Islet of Langerhans (tissue), 1 donor: Measurements from ENCODE around the gene GAS2L3.
"Not testable (repeated sequence)": the region's sequence is repeated elsewhere in the genome, so short reads cannot be mapped to it uniquely, and the experiment has no call there.

ENCODE experiments used
- FAIRE-seq: peaks from one replicate; lab custom pipeline; 2011; peaks lifted over from hg19 to GRCh38; lab: Jason Lieb, UNC

GAS2L3 gene

DNA sequence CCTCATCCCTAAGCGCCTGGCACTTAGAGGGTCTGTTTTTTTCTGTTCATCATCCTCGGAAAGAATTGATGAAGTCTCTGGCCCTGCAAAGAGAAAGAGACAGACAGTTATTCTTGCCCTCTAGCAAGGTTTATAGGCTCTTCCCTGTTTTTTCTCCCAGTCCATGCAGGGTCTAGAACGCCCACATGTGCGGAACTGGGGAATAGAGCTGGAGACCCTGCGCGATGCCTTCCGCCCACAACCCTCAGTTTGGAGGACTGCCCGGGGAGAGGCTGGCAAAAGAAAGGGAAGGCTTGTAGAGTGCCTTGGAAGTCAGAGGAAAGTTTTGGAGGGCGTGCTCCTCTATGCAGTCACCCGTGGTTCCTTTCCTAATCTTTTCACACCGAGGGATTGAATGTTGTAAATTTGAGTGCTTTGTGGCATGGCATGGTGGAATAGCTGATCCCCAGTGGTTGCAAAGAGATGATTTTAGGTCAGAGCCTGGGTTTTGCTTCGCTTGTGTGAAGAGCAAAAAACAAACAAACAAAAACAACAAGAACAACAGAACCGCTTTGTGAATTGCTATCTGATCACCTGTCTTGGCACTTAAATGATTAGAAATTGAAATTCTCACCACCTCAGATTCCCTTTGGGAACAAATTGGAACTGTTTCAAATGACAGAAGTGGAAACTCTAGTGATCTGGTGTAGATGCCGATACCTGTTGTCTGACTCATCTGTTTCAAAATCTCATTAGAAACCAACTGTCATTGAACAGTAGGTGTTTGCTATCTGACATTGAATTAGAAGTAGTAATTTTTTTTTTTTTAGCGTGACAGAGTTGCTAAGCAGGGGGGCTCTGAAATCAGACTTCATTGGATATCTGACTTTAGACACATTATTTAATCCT lies 947 bp downstream of the GAS2L3 start:
- FAIRE-seq: no peak

DNA sequence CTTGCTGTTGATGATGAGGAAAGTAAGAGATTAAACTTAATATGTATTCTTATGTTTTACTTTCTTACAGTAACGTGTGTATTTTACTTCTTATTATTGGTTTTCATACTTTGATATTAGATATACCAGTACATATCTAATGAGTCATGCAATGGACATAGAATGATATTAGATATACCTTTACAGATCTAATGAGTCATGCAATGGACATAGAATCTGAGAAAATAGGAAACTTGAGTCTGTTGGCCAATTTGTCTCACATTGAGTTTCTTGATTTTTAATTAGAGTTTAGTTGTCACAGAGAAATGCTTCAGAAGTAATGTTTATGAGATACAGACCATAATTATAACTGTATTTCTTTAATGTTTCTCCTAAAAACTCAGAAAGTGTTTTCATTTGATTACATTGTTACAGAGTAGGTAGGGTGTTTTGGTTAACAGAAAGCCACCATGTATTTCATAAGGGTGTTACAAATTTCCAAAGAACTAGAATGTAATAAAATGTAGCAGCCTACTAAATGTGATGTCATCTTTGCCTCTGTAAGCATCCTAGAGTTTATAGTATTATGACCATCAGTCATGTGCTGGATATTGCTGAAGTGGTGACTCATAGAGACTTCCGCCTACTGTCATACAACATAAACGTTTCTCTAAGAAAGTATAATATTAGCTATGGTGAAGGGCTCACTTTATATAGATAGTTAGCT lies 3.0 kb downstream of the GAS2L3 start:
- no peak for FAIRE-seq

GRCh38 chr12:100578923-100579322 lies 5.4 kb downstream of the GAS2L3 start:
- no peak for FAIRE-seq

DNA sequence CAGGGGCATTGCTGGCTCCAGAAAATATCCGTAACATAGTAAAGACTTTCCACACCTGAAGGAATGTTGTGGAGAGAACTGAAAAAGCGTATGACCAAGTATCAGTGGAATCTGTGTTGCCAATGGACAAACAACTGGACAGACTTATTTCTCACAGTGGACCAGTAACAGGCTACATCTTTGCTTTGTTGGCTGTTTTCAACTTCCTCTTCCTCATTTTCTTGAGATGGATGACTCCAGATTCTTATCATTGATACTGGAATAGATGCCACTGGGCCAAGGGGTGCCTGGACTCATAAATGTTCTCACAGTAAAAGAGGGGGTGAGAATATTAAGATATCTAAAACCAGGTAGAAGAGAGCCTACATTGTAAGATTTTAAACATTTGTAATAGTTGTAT lies 6.4 kb downstream of the GAS2L3 start:
- FAIRE-seq: no peak

DNA sequence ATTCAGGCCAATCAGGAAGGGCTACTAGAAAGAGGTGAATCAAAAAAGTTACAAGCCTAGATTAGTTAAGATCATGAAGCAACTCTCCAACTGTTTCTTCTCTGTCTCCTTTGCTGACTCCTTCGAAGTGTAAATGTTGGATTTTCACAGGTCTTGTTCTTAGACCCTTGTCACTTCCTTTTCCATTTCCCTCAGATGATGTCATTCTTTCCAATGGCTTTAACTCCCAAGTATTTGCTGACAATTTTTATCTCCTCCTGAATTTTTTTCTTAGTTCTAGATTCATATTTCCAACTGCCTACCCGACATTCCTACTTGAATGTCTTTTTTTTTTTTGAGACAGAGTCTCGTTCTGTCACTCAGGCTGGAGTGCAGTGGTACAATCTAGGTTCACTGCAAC lies 10.8 kb downstream of the GAS2L3 start:
- FAIRE-seq: no peak

DNA sequence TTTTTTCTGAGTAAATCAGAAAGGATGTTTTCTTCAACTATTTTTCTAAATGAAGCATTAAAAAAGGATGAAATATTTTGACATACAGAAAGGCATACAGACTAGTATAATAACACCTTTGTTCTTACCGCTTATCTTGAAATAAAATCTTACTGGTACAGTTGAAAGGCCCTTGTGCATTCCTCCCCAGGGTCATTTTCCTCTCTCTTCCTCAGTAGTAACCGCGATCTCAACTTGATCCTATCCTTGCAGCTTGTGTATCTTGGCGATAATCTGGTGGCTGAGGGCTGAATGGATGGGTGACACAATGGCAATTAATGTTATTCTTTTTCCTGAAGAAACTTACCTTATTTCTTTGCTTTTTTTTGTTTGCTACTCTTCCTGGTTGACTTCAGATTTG lies 18.5 kb downstream of the GAS2L3 start:
- FAIRE-seq: no peak

DNA sequence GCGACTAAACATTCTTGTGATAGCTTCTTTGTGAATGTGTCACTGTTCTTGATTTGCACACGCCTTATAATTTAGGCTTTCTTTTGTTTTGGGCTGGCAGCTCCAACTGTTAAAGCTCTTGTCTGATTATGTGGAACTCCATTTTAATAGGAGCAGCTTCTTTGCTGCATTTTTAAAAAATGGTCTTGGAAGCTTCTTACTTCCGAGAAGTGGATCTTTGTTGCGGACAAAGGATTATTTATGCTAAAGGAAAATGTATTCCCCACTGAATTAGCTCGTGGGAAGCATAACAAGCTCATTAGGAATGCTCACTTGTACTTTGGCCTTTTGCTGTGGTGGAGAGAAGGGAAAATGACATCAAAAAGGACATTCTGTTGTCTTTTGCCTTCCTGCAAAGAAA lies 20.0 kb downstream of the GAS2L3 start:
- no peak for FAIRE-seq

DNA sequence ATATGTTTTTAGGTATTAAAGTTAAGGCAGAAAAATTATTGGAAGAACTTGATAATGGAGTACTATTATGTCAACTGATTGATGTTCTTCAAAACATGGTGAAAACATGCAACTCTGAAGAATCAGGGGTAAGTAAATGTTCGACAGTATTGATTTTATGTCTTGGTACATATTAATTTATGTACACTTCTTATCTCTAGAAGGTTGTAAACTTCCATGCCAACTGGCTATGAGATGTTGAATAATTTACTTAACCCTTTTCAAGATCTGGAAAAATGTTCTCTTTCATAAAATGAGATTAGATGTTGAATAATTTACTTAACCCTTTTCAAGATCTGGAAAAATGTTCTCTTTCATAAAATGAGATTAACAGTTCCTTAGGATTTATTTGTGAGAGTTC lies 28.1 kb downstream of the GAS2L3 start:
- peak; percentile 91 for FAIRE-seq

DNA sequence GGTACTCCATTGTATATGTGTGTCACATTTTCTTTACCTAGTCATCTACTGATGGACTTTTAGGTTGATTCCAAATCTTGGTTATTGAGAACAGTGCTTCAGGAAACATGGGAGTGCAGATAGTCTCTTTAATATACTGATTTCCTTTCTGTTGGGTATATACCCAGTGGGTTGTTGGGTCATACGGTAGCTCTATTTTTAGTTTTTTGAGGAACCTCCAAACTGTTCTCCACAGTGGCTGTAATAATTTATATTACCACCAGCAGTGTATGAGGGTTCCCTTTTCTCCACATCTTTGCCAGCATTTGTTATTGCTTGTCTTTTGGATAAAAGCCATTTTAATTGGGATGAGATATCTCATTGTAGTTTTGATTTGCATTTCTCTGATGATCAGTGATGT lies 29.5 kb downstream of the GAS2L3 start:
- FAIRE-seq: not testable (repeated sequence)

GRCh38 chr12:100608776-100609175 lies 35.3 kb downstream of the GAS2L3 start:
- no peak for FAIRE-seq

- FAIRE-seq: no peak
These were observed 37.4 kb downstream of the GAS2L3 start for GRCh38 chr12:100610666-100611430.

DNA sequence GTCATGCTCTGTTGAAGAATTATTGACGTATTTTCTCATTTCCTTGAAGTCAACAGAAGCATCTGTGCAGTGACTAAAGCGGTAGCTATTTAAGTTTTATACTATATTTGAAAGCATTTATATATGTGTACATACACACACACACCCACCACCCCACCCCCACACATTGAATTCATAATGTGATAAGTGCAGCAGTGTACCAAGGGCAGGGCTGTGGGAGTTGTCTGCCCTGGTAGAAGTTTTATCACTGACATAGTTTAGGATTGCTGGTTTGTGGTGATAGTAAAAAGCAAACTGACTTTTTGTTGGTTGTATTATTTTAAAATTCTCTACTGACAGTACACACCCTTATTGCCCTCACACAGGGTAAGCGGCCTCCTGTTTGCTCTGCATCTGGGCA lies 39.1 kb downstream of the GAS2L3 start:
- no peak for FAIRE-seq

DNA sequence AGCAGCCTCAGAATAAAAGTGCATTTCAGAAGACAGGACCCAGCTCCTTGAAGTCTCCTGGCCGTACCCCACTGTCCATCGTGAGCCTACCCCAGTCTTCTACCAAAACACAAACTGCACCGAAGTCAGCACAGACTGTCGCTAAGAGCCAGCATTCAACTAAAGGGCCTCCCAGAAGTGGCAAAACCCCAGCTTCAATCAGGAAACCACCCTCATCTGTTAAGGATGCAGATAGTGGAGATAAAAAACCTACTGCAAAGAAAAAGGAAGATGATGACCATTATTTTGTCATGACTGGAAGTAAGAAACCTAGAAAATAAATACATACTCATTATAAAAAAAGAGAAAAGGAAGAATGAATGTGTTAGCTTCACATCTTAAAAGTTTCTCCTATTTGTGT lies 51.1 kb downstream of the GAS2L3 start:
- FAIRE-seq: no peak

DNA sequence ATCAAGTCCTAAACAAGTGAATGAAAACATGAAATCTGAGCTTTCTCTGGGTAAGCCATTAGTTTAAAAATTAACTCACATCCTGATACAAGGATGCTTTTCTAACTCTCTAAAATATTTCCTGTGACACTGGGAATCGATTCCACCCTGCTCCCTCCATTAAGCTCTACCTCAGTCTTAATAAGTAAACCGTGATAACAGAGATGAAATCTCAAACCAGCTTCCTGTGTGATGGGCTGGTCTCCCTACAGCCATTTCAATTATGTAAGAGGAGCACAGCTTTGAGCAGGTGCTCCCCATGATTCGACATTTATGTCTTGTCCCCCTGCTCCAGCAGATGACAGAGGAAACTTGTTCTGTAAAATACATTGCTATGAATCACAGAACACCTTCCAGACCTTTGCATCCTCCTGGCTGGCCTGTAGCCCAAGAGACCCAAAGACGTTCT lies 59.0 kb downstream of the GAS2L3 start:
- FAIRE-seq: no peak

DNA sequence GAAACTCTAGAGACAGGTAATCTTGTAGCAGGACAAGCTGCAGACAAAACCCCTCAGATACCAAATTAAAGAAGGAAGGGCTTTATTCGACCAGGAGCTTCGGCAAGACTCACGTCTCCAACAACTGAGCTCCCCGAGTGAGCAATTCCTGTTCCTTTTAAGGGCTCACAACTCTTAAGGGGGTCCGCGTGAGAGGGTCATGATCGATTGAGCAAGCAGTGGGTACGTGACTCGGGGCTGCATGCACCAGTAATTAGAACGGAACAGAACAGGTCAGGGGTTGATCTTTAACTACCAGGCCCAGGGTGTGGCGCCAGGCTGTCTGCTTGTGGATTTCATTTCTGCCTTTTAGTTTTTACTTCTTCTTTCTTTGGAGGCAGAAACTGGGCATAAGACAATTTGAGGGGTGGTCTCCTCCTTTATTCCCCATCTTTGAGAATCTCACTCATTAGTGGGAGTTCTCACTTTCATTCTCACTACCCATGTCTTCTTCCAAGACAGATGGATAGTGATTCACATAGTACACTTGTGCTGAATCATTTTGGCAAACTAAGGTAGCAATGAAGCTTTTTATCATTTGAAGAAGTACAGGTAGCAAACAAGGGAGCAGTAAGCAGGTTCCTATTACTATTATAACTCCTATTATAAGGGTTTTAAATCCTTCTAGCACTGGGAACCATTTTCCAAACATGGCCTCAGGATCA lies 59.8 kb downstream of the GAS2L3 start:
- FAIRE-seq: not testable (repeated sequence)

- FAIRE-seq: no peak
These were observed 69.8 kb downstream of the GAS2L3 start for GRCh38 chr12:100643246-100643645.

DNA sequence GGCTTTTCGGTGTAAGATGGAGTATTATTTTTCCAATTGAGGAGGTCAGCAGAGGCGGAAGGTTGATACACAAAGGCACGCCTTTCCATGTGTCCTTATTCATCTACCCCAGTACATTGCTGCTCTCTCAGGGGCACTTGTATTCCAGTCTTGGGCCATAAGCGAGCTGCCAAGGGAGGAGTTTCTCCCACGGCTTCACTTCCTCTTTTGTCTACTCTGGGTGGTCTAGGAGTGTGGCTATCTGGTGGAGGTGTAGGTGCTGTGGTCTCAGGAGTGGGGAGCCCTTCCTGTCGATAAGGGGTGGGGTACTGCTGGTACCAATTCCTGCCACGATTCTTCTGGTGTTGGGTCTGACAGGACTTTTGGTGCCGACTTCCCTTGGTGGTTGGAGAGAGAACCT lies 73.4 kb downstream of the GAS2L3 start:
- FAIRE-seq: no peak

DNA sequence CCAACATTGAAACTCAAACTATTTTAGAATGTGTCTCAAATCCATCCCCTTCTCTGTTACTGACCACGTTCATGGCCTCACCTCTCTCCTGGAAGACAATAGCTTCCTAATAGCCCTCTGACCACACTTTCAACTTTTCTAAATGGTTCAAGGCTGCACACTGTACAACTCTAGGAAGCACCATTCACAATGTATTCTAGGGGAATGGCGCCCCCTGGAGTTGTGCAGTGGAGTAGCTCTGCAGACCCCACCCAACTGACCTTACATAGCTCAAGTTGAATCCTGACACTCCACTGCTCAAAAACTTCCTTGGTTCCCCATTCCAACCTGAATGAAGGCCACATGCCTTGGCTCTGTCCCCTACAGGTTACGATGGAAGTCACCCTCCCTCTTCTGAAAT lies 77.6 kb downstream of the GAS2L3 start:
- FAIRE-seq: no peak

- no peak for FAIRE-seq
These were observed 78.2 kb downstream of the GAS2L3 start for GRCh38 chr12:100651694-100652093.

GRCh38 chr12:100652488-100652887 lies 79.0 kb downstream of the GAS2L3 start:
- FAIRE-seq: no peak

- FAIRE-seq: no peak
These were observed 82.7 kb downstream of the GAS2L3 start for GRCh38 chr12:100656141-100656540.

DNA sequence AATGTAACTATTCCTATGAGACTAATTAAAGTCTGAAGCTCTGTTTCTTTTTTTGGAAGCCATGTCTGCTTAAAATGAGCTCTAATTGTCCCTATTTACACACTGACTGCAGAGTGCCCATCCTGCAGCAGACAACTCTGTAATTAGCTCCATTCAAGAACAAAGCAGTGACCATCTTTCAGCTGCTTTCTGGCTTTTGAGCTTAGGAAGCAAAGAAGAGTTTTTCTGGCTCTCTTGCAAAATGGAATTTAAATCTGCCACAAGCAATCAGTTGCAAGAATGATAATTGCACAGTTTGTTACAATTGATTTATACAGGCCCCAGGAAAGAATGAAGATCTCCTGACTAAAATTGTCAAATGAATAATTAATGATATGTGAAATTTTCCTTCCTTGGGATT lies 83.4 kb downstream of the GAS2L3 start:
- no peak for FAIRE-seq
